HepG2 (cell line): ENCODE results near the gene ADAM19. TPM values are rescaled to one million over a fixed set of nuclear protein-coding genes. Genes with fewer than 3 reads are reported as not detected.
A peak's percentile ranks its signal among the peaks of the same experiment; 100 is the strongest.

Experiments used
- ATAC-seq: fragments of 200-7000 bp; cut with Tn5 transposase; 3 replicates; pipeline ENCODE4 v1.9.1; 2020; ENCODE audit warnings: mild to moderate bottlenecking, moderate library complexity
- BruUV-seq: library from RNA; stranded (reverse); fragments of 400-500 nt; replicated peaks from 2 replicates; lab custom pipeline; 2021; lab: Mats Ljungman, UMichigan
- CTCF ChIA-PET: fragments of 300-600 bp; formaldehyde crosslinking; extraction: SDS; loops from one replicate; lab custom pipeline; 2021; ENCODE audit warnings: low total read pairs, inconsistent platforms, low intra/inter-chr PET ratio; lab: Yijun Ruan, JAX
- POLR2A ChIA-PET: fragments of 350-600 bp; sonication (Branson Sonifier 250); formaldehyde crosslinking; loops from one replicate; lab custom pipeline; 2020; ENCODE audit warnings: antibody characterized with exemption, inconsistent platforms; lab: Yijun Ruan, JAX
- DNase-seq: peaks from one replicate; pipeline ENCODE4 v3.0.0-alpha.2; 2015; ENCODE audit warnings: low spot score
- FAIRE-seq: peaks from 3 replicates; lab custom pipeline; 2011; peaks lifted over from hg19 to GRCh38; lab: Jason Lieb, UNC
- H2AFZ ChIP-seq: one replicate; pipeline ENCODE4 v1.6.1; 2011; ENCODE audit warnings: low read length, inconsistent platforms
- H3K27ac ChIP-seq: fragments of 300-600 bp; 3 replicates; pipeline ENCODE4 v1.8.0; 2011; ENCODE audit warnings: mixed run types, mild to moderate bottlenecking, mixed read lengths, low read length, inconsistent platforms; ENCODE audit not compliant: insufficient read depth; ENCODE audit errors: extremely low read length
- H3K27me3 ChIP-seq, 2 experiments: fragments of 200-600 bp in 1 of 2; 2 replicates in 1 of 2; 3 replicates in 1 of 2; pipeline versions ENCODE4 v1.6.0 to v1.8.0; 2011; ENCODE audit warnings: low read length in 2 of 2, mild to moderate bottlenecking in 2 of 2, moderate library complexity in 2 of 2, inconsistent platforms in 1 of 2; ENCODE audit not compliant: insufficient read depth in 2 of 2, control insufficient read depth in 1 of 2
- H3K36me3 ChIP-seq, 2 experiments: fragments of 200-600 bp in 1 of 2; replicated peaks in 1 of 2; 2 replicates in 1 of 2; 3 replicates in 1 of 2; pipeline versions ENCODE4 v1.5.1 to v1.8.0; 2011; ENCODE audit warnings: low read length in 2 of 2, inconsistent platforms in 1 of 2; ENCODE audit not compliant: insufficient read depth in 2 of 2, control insufficient read depth in 1 of 2
- H3K4me1 ChIP-seq: 2 replicates; pipeline ENCODE4 v1.5.1; 2012; ENCODE audit warnings: low read length, inconsistent platforms; ENCODE audit not compliant: insufficient read depth
- H3K4me2 ChIP-seq: 2 replicates; pipeline ENCODE4 v1.6.0; 2011; ENCODE audit warnings: low read depth, low read length, inconsistent platforms
- H3K4me3 ChIP-seq, 3 experiments: fragments of 200-600 bp in 1 of 3; sonication (generic), shearing (Covaris generic) in 1 of 3; replicated peaks in 1 of 3; 2 replicates each; pipeline ENCODE4 v1.5.1; 2011 to 2016; ENCODE audit warnings: low read length in 3 of 3, inconsistent platforms in 2 of 3, low read depth in 2 of 3, mild to moderate bottlenecking in 2 of 3, control low read depth in 1 of 3, mixed read lengths in 1 of 3; ENCODE audit not compliant: insufficient read depth in 1 of 3
- H3K79me2 ChIP-seq: one replicate; pipeline ENCODE4 v1.6.1; 2011; ENCODE audit warnings: low read length, inconsistent platforms; ENCODE audit not compliant: insufficient read depth
- H3K9ac ChIP-seq: 2 replicates; pipeline ENCODE4 v1.6.0; 2011; ENCODE audit warnings: mild to moderate bottlenecking, low read depth, low read length, inconsistent platforms; ENCODE audit not compliant: insufficient read depth
- H3K9me3 ChIP-seq: 2 replicates; pipeline ENCODE4 v1.5.1; 2012; ENCODE audit warnings: mild to moderate bottlenecking, low read length
- H4K20me1 ChIP-seq: 2 replicates; pipeline ENCODE4 v1.6.0; 2011; ENCODE audit warnings: inconsistent platforms, mild to moderate bottlenecking, low read length, moderate library complexity; ENCODE audit not compliant: insufficient read depth
- BHLHE40 ChIP-seq: IDR thresholded peaks from 2 replicates; pipeline ENCODE4 v1.6.1; 2011; ENCODE audit warnings: low read length, improper control_type of control experiment
- ELF1 ChIP-seq: sonication (generic); formaldehyde crosslinking; IDR thresholded peaks from 2 replicates; pipeline ENCODE4 v1.4.0; 2020; ENCODE audit warnings: missing genetic modification reagents
- NFKB2 ChIP-seq: sonication (generic); formaldehyde crosslinking; IDR thresholded peaks from 2 replicates; pipeline ENCODE4 v1.4.0; 2020; ENCODE audit warnings: missing genetic modification reagents, borderline replicate concordance
- NFYC ChIP-seq: IDR thresholded peaks from 2 replicates; pipeline ENCODE4 v1.6.1; 2016; ENCODE audit warnings: missing genetic modification reagents, missing compliant biosample characterization
- PRPF4 ChIP-seq: fragments of 200-400 bp; formaldehyde crosslinking; IDR thresholded peaks from 2 replicates; pipeline ENCODE4 v1.6.1; 2016; ENCODE audit warnings: low read length, low read depth; ENCODE audit not compliant: poor library complexity, severe bottlenecking
- ZNF33A ChIP-seq: sonication (generic); formaldehyde crosslinking; IDR thresholded peaks from 2 replicates; pipeline ENCODE4 v1.5.1; 2020; ENCODE audit warnings: missing genetic modification reagents, mild to moderate bottlenecking, moderate library complexity, borderline replicate concordance
- ZNF512 ChIP-seq: sonication (generic); formaldehyde crosslinking; IDR thresholded peaks from 2 replicates; pipeline ENCODE4 v1.4.0; 2020; ENCODE audit warnings: mild to moderate bottlenecking, missing genetic modification reagents
- ZNF557 ChIP-seq: sonication (generic); formaldehyde crosslinking; IDR thresholded peaks from 2 replicates; pipeline ENCODE4 v1.4.0; 2020; ENCODE audit warnings: missing genetic modification reagents
- WGBS: methylation state at CpG from one replicate; pipeline ENCODE4 v1.1.6; 2017; ENCODE audit warnings: low lambda C conversion rate; 5-methylcytosine and 5-hydroxymethylcytosine counted together
- in situ Hi-C: cut with HindIII; loops from 2 replicates; pipeline ENCODE4 v1.10.0; 2017; ENCODE audit warnings: low pct_unique_long_range_greater_than_20kb; ENCODE audit not compliant: extremely low pct_ligation_motif_present
- intact Hi-C: fragments of 100-400 bp; cut with micrococcal nuclease; formaldehyde crosslinking; loops from one replicate; pipeline ENCODE4 v1.10.0; 2022; ENCODE audit not compliant: unreplicated experiment
- polyA plus RNA-seq, 8 experiments: library from polyadenylated mRNA; depleted of rRNA in 3 of 8; stranded (reverse) in 7 of 8; unstranded in 1 of 8; fragments of >200 nt; fragmentation: Illumina TruSeq in 4 of 8; extraction: Trizol in 4 of 8; gene quantifications; 2 replicates each; pipeline versions ENCODE4 v1.2.1 to v1.2.3, GENCODE V29; 2011 to 2016; ENCODE audit warnings: low read depth in 4 of 8, missing spikeins in 1 of 8, mixed read lengths in 1 of 8; ENCODE audit not compliant: insufficient read depth in 1 of 8
- total RNA-seq, 5 experiments: library from RNA; depleted of rRNA; stranded (reverse); fragments of >200 nt; fragmentation: Illumina TruSeq; extraction: Trizol; gene quantifications; 2 replicates each; pipeline ENCODE4 v1.2.3, GENCODE V29; 2016; ENCODE audit warnings: low read depth in 1 of 5

The ADAM19 gene
- total and polyA plus RNA-seq, 2 of the 13 experiments (the other 11 are each of a cell fraction or from before 2014, with no cell fraction given), result 0.38 to 0.74 TPM

- no peak for FAIRE-seq
- POLR2A ChIA-PET, result no interaction called here
- ATAC-seq, result no peak
- BruUV-seq, result no TSS peak
- H3K4me2 ChIP-seq, result no peak overlapping the region
- H2AFZ ChIP-seq, result no peak overlapping the region
- H3K9me3 ChIP-seq, result no peaks in the 10 kb centered on the region
- CTCF ChIA-PET, result no interaction called here
- no peaks in the 10 kb centered on the region for H3K4me1 ChIP-seq
- no peak overlapping the region for H3K27ac ChIP-seq
- H4K20me1 ChIP-seq, result no peaks in the 10 kb centered on the region
- TF ChIP-seq NFYC (CRISPR knock-in tag) (no peak), ZNF512 (CRISPR knock-in tag) (no peak), ZNF557 (CRISPR knock-in tag) (no peak), BHLHE40 (no peak), PRPF4 (no peak), ELF1 (no peak), ZNF33A (CRISPR knock-in tag) (no peak), NFKB2 (CRISPR knock-in tag) (no peak)
- in situ Hi-C loops, result no loop called here
- no peak overlapping the region for H3K9ac ChIP-seq
- no peaks in the 10 kb centered on the region for H3K79me2 ChIP-seq
- no peak overlapping the region for H3K4me3 ChIP-seq
- 30% methylated on average over 4 of the region's 6 CpGs for WGBS
- intact Hi-C loops, result no loop called here
- H3K36me3 ChIP-seq, result no peaks in the 10 kb centered on the region
- peak; percentile 24 for DNase-seq
- H3K27me3 ChIP-seq, result no peaks in the 10 kb centered on the region
Observed at GRCh38 chr5:157535042-157535865, 40.3 kb downstream of the ADAM19 start.
